NCI-H774 (cell line): ENCODE data around the gene C6orf163.
A peak's percentile ranks its signal among the peaks of the same experiment; 100 is the strongest.
"Not testable (repeated sequence)": the region's sequence is repeated elsewhere in the genome, so short reads cannot be mapped to it uniquely, and the experiment has no call there.

Experiments
- DNase-seq: peaks from one replicate; lab custom pipeline; 2025; lab: John Stamatoyannopoulos, UW

The C6orf163 gene

DNA sequence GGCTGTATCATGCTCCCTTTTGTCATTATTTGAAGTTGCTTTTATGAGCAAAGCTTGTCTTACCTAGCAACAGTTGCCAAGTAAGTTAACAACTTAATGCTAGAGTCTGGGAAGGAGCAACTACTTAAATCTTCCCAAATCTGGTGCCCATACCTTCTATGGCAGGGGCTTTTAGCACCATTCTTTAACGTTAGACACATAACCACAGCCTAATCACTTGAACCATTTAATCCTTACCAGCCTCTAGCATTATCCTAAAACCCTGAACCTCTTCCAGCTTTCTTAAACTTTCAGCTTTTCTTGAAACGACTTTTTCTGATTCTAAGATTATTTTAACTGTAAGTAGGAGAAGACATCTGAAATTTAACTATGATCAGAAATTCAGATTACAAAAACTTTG lies at the start of gene C6orf163:
TSS of gene C6orf163 (plus strand) at position 83 of the 400 bp plus-strand sequence. CDS start at position 370, 287 bp downstream.
- DNase-seq = no peak

DNA sequence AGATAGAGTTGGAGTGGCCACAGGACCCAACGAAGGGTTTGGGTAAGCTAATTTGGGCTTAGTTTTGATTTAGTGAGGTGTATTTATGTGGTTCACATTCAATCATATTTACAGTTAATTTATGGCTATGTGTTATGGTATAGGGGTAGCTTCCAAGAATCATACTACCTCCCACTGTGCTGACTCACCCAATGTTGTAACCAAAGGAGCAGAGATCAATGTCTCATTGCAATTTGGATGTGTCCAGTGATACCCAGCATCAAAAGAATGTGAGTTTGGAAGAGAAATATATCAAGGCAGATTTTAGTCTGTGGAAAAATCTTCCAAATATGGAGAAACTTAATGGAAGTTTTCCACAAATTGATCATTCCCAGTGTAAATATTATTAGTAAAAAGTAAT lies 47.5 kb upstream of the C6orf163 start:
- no peak for DNase-seq

DNA sequence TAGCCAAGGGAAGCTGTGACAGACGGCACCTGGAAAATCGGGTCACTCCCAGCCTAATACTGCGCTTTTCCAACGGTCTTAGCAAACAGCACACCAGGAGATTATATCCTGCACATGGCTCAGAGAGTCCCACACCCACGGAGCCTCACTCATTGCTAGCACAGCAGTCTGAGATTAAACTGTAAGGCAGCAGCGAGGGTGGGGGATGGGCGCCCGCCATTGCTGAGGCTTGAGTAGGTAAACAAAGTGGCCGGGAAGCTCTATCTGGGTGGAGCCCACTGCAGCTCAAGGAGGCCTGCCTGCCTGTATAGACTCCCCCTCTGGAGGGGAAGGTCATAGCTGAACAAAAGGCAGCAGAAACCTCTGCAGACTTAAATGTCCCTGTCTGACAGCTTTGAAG lies 43.3 kb upstream of the C6orf163 start:
- DNase-seq = not testable (repeated sequence)

- DNase-seq = no peak
These were observed 35.6 kb upstream of the C6orf163 start for GRCh38 chr6:87308970-87309369.

- DNase-seq = no peak
These were observed 31.8 kb upstream of the C6orf163 start for GRCh38 chr6:87312860-87313259.

GRCh38 chr6:87315071-87315470 lies 29.5 kb upstream of the C6orf163 start:
- DNase-seq = no peak

- DNase-seq = no peak
These were observed 25.2 kb upstream of the C6orf163 start for GRCh38 chr6:87319271-87319987.

DNA sequence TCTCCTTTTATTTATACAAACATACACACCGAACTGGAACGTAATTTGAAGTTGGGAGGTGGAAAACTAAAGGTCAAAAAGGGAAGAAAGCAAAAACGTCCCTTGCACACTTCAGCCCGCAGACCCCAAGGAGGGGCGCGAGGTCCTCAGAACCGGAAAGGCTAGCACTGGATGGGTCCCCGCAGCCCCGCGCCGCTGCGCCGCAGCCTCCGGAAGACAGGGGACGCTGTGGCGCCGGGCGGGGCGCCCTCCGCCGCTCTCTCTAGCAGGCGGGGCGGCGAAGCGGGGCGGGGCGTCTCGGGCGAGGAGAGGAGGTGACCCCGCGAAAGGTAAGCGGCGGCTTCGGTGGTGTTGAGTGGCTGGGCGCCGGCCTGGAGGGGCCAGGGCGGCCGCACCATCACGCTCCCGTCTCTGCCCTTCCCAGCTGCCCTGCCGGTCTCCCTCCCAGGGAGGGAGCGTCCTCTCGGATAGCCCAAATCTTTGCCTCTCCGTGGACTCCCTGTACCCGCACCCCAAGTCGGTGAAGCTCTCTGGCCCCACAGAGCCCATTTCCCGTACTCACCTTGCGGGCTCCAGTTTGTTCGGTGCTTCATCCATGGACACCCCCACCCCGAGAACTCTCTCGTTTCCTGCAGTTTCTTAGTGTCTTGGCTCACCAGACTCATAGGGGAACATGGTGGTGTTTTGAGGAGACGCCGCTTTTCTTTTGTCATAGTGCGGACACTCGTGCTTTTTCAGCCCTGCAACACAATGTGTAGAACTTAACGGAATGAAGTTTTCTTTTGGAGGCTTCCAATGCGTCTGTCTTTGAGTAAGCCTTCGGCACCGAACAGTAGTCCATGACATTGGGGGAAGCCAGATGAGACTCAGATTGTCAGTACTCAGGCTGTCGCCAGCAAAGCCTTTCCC lies 22.1 kb upstream of the C6orf163 start, which contains the start of gene SMIM8:
TSS of gene SMIM8 (plus strand) at position 285 of the 909 bp plus-strand sequence. CDS start 14,444 bp downstream, outside the sequence.
- peak; percentile 94 for DNase-seq

- not testable (repeated sequence) for DNase-seq
These were observed 20.7 kb upstream of the C6orf163 start for GRCh38 chr6:87323880-87324279.

DNA sequence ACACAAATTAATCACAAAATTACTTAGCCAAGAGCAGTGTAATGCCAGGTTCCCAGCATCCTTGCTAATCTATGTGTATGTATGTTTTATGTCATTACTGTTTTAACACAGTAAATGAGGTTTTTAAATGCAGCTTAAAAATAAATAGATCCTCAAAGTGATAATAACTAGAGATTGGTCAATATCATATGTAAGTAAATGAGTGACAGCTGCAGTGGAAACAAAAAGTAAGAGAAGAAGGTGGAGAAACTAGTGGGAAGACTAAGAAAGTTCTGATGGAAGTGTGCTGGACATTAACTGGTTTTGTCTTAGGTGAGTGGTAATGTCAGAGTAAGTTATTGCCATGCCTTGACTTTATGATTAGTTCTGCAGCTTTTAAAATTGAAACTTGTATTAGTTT lies 13.7 kb upstream of the C6orf163 start:
- DNase-seq = no peak

DNA sequence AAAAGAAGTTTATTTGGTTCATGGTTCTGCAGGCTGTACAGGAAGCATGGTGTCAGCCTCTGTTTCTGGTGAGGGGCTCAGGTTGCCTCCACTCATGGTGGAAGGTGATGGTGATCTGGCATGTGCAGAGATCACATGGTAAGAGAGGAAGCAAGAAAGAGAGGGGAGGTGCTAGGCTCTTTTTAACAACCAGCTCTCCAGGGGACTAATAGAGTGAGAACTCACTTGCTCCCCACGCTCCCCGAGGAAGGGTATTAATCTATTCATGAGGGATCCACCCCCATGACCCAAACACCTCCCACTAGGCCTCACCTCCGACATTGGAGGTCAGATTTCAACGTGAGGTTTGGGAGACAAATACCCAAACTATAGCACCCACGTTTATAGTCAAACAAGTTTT lies 11.6 kb upstream of the C6orf163 start:
- no peak for DNase-seq

- DNase-seq = peak; percentile 5
These were observed 10.9 kb upstream of the C6orf163 start for GRCh38 chr6:87333591-87334181.

- no peak for DNase-seq
These were observed 9.9 kb upstream of the C6orf163 start for GRCh38 chr6:87334683-87335082.

GRCh38 chr6:87336367-87336766 lies 8.2 kb upstream of the C6orf163 start:
- DNase-seq = no peak

DNA sequence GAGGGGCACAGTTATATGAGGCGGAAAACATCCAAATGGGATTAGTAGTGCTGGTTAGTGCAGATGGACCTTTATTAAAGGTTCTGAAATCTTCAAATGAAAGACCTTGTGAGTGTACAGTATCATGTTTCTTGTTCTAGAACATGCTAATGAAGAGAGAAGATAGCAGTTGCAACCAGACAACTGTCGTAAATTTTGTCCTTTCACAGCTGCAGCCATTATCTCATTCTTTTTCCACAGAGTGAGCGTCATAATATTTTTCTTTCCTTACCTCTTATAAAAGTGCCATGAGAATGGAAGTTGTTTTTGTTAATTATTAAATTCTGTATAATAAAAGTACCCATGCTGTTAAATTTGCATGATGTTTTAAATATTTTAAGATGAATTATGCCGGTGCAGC lies 4.4 kb upstream of the C6orf163 start:
- no peak for DNase-seq

- no peak for DNase-seq
These were observed 3.5 kb upstream of the C6orf163 start for GRCh38 chr6:87341158-87341557.

DNA sequence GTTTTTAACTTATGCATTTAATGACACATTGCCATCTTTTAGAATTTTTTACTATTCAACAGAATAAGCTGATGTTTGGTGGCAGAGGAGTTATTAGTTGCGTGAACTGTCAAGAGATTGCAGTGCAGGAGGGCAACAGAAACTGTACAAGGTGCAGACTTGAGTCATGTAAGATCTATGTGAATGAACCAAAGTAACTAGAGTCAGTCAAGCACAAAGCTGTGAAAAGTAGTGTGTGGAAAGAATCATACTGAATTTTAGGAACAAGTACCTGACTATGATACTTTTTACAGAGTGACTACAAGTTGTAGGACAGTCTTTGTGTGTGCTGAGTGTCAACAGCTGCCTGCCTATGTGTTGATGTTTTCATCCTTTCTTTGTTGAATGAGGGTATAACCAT lies 2.7 kb upstream of the C6orf163 start:
- DNase-seq = no peak

GRCh38 chr6:87342829-87343228 lies 1.8 kb upstream of the C6orf163 start:
- no peak for DNase-seq

DNA sequence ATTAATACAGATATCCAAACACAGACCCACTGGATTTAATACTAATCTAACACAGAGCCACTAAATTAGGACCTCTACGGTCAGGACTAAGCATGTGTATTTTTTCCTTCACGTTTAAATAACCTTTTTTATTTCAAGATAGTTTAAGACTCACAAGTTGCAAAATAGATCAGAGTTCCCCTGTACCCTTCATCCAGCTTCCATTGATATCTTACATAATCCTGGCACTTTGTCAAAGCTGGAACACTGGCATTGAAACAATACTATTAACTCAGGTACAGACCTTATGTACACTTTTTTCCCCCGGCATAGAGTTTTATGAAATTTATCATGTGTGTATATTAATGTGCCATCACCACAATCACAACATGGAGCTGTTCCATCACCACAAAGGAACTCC lies 2.1 kb downstream of the C6orf163 start:
- DNase-seq = no peak

DNA sequence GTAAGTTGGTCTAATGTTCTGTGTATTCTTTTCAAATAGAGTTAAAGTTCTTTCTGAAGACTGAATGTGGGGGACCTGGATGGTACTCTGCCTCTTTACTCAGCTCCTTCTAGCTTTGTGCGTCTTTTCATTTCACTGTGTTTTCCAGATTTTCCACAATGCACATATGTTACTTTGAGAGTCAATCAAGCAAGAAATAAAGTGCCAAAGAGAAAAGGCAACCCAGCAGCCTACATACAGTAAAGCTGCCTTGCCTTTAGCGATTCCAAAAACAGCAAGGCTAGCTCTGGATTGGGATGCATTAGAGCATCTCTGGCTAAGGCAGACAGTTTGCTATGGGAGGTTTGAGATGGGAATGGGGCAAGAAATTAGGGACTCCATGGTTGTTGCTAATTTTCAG lies 5.3 kb downstream of the C6orf163 start:
- no peak for DNase-seq

DNA sequence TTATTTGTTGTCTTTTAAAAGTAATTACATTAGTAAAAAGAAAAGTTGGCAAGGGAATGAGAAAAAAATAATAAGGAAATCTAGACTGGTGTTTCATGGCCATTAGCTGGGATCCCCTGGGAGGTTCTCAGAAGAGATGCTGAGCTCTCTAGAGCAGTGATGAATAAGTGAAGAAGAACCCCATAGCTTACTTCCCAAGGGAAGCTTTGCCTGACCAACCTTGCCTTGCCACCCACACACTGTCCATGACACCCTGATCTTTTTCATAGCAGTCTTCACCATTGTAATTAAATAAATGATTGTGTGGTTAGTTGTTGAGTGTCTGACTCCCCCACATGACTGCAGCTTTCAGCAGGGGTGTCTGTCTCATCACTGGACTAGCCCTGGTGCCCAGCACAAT lies 5.9 kb downstream of the C6orf163 start:
- no peak for DNase-seq

DNA sequence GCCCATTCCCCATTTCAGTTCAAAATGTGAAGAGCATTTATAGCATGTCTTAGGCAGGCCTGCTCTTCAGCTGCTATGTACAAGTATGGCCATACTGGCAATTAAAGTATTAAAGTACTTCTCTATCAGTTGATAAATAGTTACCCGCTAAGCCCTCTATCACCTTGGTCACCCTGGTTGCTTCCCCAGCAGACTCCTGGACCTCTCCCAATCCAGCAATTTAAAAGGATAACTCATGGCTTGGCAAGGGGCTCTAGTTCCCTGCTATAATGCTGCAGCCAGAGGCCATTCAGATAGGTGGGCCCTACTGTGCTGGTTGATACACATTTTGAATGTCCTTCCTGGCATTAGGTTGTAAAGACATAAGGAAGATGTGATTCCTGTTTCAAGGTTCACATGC lies 7.0 kb downstream of the C6orf163 start:
- no peak for DNase-seq

GRCh38 chr6:87356181-87356580 lies 11.6 kb downstream of the C6orf163 start:
- DNase-seq = no peak
